GM19372 (cell line): ENCODE measurements around the gene ADM2.

Experiments used
- ATAC-seq: cut with Tn5 transposase; IDR thresholded peaks from one replicate; pipeline ENCODE4 v1.9.1; 2021; ENCODE audit warnings: mild to moderate bottlenecking, low read depth, moderate library complexity; ENCODE audit not compliant: unreplicated experiment

Gene ADM2

DNA sequence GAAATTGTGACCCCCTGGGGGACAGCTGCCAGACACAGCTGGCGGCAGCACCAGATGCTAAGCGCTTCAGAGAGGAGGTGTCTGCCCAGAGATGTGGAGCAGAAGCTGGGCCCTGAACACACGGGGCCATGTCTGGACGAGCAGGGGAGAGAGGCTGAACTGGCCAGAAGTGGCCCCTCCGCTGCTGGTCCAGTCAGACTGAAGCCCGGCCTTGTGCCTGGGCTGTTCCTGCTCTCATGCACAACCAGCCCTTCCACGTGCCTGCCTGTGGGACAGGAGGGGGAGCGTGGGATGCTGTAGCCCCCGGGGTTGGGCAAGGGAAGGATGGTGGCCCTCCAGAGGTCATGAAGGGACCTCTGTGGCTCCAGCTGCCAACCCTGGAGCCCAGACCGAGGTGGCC, 1.8 kb downstream of the ADM2 start:
- ATAC-seq: no peak

DNA sequence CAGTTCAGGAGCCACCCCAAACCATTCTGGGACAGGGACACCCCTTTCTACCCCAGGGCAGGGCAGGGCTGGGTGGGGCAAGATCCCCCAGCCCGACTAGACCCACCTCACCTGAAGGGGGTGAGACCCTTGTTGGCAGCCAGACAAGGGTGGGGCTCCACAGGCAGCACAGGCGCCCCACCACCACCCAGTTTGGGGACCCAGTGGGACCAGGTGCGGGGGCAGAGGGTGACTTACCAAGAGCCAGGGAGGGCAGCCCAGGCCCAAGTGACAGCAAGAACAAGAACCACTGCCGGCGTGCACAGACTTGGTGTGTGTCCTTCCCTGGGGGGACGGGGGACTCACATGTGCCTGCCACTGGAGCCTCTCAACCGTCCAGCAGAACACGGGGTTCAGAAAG, 2.2 kb downstream of the ADM2 start:
- no peak for ATAC-seq

DNA sequence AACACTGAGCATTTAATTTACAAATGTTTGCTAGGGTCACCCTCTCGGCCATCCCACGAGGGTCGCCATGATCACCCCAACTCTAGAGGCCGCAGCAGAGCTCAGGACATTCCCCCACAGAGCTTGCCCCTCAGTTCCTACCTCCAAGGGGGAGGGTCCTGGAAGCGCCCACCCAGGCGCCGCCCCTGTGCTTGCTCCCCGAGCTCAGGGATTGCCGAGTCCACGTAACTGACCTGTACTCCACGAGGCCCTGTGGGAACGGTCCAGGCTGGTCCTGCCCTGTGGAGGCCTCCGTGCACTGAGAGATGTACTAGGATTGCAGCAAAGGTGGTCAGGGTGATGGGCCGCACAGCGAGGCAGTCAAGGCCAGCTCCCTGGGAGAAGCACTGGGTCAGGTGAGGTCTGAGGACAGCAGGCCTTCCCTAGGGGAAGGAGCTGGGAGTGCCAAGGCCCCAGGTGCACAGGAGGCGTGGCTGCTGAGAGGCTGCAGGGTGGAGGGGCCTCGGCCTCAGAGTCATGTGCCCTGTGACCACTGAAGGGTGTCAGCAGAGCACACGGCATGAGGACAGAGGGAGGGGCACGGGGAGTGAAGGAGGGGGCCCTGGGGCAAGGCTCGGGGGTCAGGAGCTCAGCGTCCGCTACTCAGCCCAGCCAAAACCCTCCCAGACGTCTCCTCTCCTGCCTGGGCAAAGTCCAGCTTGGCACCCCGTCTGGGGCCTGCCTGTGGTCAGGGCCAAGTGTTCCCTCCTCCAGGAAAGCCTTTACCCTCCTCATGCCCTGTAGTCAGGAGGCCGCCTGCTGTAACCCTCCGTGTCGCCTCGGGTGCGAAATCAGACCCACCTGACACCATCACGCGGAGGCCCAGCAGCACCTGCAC, 2.9 kb downstream of the ADM2 start:
- ATAC-seq: no peak

DNA sequence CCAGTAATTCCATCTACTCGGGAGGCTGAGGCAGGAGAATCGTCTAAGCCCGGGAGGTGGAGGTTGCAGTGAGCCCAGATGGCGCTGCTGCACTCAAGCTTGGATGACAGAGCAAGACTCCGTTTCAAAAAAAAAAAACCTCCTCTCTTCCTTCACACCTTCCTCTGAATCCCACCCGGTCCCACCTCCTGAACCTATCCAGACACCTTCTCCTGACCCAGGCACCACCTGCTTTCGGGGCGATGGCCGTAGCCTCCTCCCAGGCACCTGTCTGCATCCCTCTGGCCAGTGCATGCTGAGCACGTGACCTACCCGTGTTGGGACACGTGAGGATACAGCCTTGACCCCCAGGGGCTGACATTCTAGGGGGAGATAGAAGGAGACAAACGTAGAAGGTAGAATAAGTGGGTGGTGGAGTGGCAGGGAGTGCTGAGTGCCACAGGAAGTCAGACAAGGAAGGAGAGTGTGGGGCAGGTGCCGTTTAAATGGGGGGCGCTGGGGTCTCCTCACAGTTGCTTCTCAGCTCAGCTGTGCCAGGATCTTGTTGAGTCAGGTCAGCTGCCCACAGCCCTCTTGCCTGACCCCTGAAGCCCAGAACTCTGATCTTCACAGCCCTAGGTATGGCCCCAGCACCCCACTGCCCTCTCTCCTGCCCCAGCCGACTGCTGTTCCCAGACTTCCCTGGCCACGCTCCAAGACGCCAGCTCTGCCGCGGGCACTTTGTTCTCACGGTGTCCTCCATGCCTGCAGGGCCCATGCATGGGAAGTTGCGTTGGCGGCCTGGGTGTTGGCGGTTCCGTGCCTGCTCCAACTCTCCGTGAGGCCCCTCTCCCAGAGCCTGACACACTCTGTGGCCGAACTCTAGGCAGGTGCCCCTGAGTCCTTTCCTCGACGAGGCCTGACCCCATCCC, 4.1 kb downstream of the ADM2 start:
- ATAC-seq: no peak

DNA sequence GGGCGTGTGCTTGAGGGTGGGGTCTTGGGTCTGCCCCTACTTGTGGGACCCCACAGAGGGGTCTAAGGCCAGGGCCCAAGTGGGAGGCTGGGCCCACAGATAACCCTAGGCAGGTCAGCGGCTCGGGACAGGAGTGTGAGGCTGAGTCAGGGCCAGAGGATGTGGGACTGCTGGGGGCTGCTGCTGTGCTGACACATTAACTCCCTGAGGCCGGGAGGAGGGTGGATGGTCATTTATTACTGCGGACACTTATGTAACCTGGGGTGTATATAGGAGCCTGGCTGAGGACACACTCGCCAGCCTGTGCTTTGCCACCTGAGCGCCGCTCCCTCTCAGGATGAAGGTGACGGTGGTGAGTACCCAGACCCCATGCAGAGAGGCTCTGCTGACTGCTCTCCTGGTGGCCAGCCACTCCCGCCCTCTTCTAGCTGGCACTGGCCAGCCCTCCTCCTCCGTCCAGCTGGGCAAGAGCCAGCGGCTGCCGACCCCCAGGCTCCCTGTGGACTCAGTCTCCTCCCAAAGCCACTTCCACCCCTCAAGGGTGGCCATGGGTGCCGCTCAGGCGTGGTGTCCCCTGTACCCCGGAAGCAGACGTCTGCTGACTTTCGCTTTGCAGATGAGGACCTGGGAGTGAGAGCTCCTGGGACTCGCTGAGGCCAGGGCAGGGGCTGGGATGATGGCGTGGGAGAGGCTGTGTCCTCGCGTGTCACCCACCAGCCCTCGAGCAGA, 5.4 kb downstream of the ADM2 start, which contains the start of gene MIOX:
Gene MIOX, plus strand, starts transcription at position 299 of the 729 bp plus-strand sequence. Its CDS starts 39 bp downstream, at position 338.
- no peak for ATAC-seq

DNA sequence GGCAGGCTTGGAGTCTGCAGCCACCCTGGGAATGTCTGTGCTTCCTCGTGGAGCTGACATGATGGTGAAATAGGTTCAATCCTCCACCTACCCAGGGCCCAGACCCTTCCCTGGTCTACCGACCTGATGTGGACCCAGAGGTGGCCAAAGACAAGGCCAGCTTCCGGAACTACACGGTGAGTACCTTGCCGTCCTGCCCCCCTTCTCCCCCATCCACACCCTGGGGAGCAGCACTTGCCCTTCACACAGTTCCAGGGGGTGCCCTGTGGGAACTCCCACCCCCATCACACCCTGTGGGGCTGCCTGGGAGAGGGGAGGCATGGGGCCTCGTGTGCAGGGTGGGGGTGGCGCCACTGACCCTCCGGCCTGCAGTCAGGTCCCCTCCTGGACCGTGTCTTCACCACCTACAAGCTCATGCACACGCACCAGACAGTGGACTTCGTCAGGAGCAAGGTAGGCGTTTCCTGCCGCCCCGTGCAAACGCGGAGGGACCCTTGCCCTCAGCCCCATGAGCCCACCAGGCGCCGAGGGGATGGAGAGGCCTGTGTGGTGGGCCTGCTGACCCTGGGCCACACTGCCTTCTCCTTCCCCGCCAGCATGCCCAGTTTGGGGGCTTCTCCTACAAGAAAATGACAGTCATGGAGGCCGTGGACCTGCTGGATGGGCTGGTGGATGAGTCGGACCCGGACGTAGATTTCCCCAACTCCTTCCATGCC, 6.1 kb downstream of the ADM2 start:
- ATAC-seq: no peak

DNA sequence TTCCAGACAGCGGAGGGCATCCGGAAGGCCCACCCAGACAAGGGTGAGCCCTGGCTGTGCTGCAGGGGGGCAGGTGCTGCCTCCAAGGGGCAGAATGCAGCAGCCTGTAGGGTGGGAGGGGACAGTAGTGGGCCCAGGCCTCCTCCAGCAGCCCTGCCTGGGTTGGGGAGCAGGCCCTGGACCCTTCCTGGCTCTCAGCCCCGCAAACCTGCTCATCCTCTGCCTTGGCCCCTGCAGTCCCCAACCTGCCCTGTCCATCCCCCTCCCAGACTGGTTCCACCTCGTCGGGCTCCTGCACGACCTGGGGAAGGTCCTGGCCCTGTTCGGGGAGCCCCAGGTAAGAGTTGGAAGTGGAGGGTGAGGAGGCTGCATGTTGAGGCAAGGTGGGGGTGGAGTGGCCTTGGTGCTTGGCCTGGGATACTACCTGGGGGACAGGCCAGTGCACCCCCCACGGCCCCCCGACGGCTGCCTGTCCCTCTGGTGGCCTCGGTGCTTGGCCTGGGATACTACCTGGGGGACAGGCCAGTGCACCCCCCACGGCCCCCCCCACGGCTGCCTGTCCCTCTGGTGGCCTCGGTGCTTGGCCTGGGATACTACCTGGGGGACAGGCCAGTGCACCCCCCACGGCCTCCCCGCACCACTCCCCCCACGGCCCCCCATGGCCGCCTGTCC, 6.8 kb downstream of the ADM2 start:
- ATAC-seq: no peak

DNA sequence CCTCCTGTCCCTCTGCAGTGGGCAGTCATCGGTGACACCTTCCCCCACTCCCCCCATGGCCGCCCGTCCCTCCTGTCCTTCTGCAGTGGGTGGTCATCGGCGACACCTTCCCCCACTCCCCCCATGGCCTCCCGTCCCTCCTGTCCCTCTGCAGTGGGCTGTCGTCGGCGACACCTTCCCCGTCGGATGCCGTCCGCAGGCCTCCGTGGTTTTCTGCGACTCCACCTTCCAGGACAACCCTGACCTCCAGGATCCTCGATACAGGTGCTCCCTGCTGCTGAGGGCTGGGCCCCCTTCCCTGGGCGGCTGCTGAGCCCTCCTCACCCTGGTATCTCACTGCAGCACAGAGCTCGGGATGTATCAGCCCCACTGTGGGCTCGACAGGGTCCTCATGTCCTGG, 7.5 kb downstream of the ADM2 start:
- ATAC-seq: no peak

DNA sequence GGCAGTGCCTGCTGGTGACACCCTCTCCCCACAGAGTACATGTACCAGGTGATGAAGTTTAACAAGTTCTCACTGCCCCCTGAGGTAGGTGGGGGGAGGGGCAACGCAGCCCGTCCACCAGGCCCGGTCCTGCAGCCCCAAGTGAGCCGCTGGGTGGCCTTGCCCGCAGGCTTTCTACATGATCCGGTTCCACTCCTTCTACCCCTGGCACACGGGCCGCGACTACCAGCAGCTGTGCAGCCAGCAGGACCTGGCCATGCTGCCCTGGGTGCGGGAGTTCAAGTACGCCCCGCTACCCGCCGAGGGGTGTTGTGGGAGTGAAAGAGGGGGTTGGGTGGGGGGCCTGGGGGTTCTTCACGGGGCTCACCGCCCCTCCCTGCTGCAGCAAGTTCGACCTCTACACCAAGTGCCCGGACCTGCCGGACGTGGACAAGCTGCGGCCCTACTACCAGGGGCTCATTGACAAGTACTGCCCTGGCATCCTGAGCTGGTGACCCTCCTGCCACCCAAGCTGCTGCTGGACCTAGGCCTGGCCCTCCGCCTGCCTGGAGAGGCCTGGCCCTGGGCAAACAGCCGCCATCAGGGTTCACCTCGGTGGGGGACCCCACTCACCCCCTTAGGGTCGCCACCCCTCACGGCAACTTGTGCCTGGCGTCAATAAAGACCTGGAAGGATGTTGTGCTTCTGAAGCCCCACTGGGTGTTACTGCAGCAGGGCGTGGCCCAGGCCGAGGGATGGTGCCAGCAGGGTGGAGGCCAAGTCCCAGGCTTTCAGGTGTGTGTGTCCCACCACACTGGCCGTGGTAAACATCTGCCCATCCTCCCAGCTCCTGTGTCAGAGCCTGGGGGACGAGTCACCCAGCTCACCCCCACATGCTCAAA, 8.3 kb downstream of the ADM2 start:
- no peak for ATAC-seq

DNA sequence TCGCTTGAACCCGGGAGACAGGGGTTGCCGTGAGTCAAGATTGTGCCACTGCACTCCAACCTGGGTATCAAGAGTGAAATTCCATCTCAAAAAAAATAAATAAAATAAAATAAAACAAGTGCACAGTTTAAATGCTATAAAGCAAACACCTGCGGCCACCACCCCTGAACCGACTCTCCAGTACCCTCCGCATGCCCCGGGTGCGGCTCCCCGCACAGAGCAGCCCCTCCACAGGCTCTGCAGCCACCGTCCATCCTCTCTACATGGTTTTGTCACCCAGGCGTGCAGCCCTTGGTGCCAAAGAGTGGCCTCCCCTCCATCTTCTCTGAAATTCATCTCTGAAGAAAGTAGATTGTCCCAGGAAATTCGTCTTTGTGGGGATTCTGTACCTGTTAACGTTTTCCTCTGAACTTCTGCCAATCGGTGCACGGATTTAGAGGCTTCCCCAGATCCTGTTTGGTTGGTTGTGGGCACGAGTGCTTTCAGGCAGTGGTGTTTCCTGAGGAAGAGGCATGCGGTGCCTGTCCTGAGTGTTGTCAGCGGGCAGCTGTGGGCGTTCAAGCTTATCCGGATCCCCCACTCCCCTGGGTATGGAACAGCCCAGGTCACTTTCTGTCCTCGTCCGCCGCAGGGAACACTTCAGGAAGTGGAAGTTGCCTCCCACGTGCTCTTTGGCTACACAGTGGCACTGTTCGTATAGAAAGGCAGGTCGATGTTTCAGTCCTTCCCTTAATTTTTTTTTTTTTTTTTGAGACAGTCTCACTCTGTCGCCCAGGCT, 9.4 kb downstream of the ADM2 start:
- ATAC-seq: no peak

DNA sequence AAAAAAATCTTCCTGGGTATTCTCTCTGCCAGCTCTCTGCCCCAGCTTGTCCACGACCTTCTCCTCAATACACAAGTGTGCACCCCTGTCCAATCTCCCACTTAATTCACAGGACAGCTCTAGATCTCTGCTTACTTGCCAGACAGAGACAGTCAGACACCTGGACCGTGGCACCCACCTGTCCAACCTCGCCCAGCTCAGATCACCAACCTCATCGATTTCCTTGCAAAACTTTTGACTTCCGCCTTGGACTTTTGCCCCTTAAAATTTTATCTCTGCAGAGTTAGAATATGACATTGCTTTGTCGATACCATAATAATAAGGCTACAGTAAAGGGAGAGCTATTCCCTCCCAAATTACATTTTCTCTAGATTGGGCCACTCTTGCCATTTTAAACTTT, 15.8 kb downstream of the ADM2 start:
- no peak for ATAC-seq

DNA sequence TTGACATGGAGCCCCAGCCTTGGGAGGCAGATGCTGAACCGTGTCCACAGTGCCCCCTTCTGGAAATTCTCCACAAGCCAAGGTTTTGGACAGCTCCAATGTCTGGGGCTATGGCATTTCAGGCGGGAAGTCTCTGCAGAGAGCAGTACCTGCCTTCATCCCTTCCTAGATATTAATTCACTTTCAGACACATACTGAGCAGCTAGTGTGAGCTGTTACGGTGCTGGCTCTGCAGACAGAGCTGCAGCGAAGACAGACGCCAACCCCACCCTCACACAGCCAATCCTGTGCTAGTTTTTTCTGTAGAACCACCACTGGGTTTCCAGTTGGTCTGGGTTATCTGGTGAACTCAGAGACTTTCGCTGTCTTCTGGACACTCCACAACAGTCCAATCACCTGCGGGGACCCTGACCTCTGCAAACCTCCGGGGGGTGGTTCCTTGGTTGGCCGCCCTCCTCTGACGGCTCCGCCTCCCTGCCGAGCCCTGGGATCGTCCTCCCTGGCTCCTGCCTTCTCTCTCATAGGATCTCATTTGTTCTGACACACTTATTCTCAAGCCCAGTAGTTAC, 17.1 kb downstream of the ADM2 start:
- no peak for ATAC-seq

DNA sequence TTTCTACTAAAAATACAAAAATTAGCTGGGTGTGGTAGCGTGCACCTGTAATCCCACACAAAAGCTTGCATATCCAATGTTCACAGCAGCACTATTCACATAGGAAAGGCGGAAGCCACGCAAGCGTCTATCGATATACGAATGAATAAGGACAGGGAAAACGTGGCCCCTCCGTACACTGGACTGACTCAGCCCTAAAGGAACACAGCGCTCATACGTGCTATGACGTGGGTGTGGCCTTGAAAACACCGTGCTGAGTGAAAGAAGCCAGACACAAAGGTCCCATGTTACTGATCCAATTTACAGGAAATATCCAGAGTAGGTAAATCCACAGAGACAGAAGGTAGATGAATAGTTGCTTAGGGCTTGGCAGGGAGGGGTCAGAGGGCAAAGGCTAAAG, 19.1 kb downstream of the ADM2 start:
- ATAC-seq: no peak

DNA sequence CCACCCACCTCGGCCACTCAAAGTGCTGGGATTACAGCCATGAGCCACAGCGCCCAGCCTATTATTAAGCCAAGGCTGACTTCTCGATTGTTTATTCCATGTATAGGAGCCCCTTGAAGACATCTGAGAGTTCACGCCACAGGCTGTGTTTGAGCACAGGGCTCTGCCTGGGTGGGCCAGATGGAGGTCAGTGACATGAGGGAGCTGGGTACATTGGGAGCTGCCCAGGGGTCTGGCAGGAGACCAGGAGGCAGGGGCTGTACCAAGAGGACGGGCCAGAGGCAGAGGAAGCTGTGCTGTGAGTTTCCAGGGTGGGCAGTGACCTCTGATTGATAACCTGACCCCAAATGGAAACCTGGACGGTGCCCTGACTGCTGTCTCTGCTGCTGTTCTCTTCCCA, 20.8 kb downstream of the ADM2 start:
- ATAC-seq: no peak

DNA sequence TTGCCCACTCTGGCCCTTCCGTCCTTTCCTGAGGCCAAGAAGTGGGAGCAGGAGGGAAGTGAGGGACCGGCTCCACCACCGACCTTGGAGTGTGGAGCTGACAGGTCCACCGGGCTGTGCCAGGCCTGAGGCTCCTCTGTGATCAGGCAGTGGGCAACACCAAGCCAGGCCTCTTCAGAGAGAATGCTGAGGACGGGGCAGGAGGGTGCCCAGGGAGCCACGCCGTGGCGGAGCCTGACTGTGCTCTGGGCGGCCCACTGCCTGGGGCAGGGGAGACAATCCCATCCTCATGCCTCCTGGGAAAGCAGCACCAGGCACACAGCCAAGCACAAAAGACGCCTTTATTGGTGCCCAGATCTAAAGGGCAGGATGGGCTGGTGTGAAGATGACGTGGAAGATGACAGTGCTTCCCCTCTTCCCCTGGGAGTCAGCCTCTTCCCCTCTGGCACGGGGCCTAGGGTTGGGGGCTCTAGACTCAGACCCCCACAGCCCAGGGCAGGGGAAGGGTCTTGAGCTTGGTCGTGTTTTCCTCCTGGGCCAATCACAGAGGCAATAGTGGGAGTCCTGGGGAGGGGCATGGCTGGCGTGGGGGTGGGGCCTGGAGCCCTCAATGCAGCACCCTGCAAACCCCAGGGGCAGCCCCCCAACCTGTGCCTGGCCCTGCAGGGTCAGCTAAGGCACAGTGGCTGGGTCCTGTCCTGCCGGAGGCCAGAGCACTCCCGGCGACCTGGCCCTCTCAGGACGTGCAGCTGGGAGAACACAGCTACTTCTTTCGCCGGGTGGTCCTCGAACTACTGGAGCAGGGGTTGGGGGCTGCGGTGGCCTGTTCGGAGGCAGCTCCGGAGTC, 21.5 kb downstream of the ADM2 start:
- ATAC-seq: no peak

DNA sequence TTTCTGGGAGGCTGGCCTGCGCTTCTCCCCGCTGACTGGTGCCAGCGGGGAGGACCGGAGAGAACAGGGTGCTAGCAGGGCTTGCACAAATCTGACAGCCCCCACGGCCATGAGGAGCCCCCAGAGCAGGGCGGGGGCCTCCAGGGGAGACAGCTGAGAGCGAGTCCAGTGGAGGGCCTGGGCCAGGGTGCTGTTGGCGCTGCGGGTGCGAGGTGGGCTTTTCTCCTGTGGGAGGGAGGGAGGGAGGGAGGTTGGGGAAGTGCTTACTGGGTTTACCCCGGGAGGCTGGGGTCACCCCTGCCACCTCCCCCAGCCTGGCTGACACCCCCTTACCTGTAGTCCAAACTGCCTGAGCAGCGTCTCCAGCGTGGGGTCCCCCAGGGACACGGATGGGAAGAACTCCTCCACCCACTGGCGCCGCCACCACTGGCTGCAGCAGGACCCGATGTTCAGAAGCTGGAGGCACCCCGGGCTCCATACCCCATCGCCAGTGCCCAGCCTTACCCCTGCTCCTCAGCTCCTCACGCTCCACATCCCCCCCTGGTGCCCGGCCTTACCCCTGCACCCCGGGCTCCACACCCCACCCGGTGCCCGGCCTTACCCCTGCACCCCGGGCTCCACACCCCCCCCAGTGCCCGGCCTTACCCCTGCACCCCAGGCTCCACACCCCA, 22.3 kb downstream of the ADM2 start:
- ATAC-seq: no peak
